Stimulated activated CD4-positive, alpha-beta T cell treated with anti-CD3 and anti-CD28 coated beads, Interleukin-1b, Interleukin-23, amount 100 ng/mL, for 24 hours (primary cell): ENCODE measurements around the gene EXOC3L4.
"Not testable (repeated sequence)": the region's sequence is repeated elsewhere in the genome, so short reads cannot be mapped to it uniquely, and the experiment has no call there.

ENCODE experiments used
- DNase-seq, 4 experiments: peaks; one replicate each; pipeline ENCODE4 v3.0.0-alpha.2; 2020; ENCODE audit warnings: low read depth in 4 of 4, low spot score in 1 of 4

Gene EXOC3L4

GRCh38 chr14:103119527-103119926 lies 25.0 kb downstream of the EXOC3L4 start:
- DNase-seq = not testable (repeated sequence)

GRCh38 chr14:103121121-103121845 lies 26.8 kb downstream of the EXOC3L4 start:
- DNase-seq = no peak

- DNase-seq = no peak
Measured at GRCh38 chr14:103121846-103122584, 27.5 kb downstream of the EXOC3L4 start.

- no peak for DNase-seq
Measured at GRCh38 chr14:103122585-103122946, 28.0 kb downstream of the EXOC3L4 start.

- no peak for DNase-seq
Measured at GRCh38 chr14:103122947-103123633, 28.6 kb downstream of the EXOC3L4 start, which contains the start of gene TNFAIP2. TNFAIP2 (plus strand) TSS chr14:103123461; CDS start chr14:103126458, 2,997 bp downstream.

- no peak for DNase-seq
Measured at GRCh38 chr14:103123634-103124500, 29.3 kb downstream of the EXOC3L4 start.

GRCh38 chr14:103124501-103125001 lies 30.0 kb downstream of the EXOC3L4 start:
- DNase-seq = no peak

GRCh38 chr14:103125098-103126070 lies 30.9 kb downstream of the EXOC3L4 start:
- no peak for DNase-seq

- no peak for DNase-seq
Measured at GRCh38 chr14:103126088-103126872, 31.8 kb downstream of the EXOC3L4 start.

GRCh38 chr14:103126873-103127304 lies 32.4 kb downstream of the EXOC3L4 start:
- no peak for DNase-seq

GRCh38 chr14:103127356-103127755 lies 32.8 kb downstream of the EXOC3L4 start:
- no peak for DNase-seq

GRCh38 chr14:103127861-103128598 lies 33.5 kb downstream of the EXOC3L4 start:
- DNase-seq = no peak

GRCh38 chr14:103128631-103129300 lies 34.2 kb downstream of the EXOC3L4 start:
- no peak for DNase-seq

GRCh38 chr14:103129301-103130016 lies 34.9 kb downstream of the EXOC3L4 start:
- no peak for DNase-seq

- DNase-seq = no peak
Measured at GRCh38 chr14:103130017-103130764, 35.7 kb downstream of the EXOC3L4 start.

- DNase-seq = no peak
Measured at GRCh38 chr14:103130965-103131364, 36.4 kb downstream of the EXOC3L4 start.
